Skin of body (tissue), 2 donors: ENCODE data around the gene UAP1. TPM values are rescaled to one million over a fixed set of nuclear protein-coding genes. Genes with fewer than 3 reads are reported as not detected.
"Not testable (repeated sequence)": the region's sequence is repeated elsewhere in the genome, so short reads cannot be mapped to it uniquely, and the experiment has no call there.

ENCODE experiments used
- DNase-seq: peaks from one replicate; lab custom pipeline; 2025; lab: John Stamatoyannopoulos, UW
- total RNA-seq: library from RNA; depleted of rRNA; stranded (reverse); fragments of >200 nt; gene quantifications from one replicate; pipeline ENCODE4 v1.2.3, GENCODE V29; 2014

Gene UAP1
- total RNA-seq, 1 donor from 2014 or later = 54.6 TPM

GRCh38 chr1:162564762-162565218 lies 3.3 kb downstream of the UAP1 start:
- DNase-seq = no peak

- DNase-seq = no peak
Measured at GRCh38 chr1:162565460-162565859, 3.9 kb downstream of the UAP1 start.

GRCh38 chr1:162566870-162567269 lies 5.3 kb downstream of the UAP1 start:
- DNase-seq = no peak

- no peak for DNase-seq
Measured at GRCh38 chr1:162568802-162569201, 7.3 kb downstream of the UAP1 start.

- DNase-seq = no peak
Measured at GRCh38 chr1:162570718-162571117, 9.2 kb downstream of the UAP1 start.

- not testable (repeated sequence) for DNase-seq
Measured at GRCh38 chr1:162571121-162571520, 9.6 kb downstream of the UAP1 start.

- DNase-seq = no peak
Measured at GRCh38 chr1:162571696-162572095, 10.2 kb downstream of the UAP1 start.

GRCh38 chr1:162573136-162573535 lies 11.6 kb downstream of the UAP1 start:
- no peak for DNase-seq

- DNase-seq = no peak
Measured at GRCh38 chr1:162578071-162578700, 16.7 kb downstream of the UAP1 start.

- no peak for DNase-seq
Measured at GRCh38 chr1:162578936-162579335, 17.4 kb downstream of the UAP1 start.

GRCh38 chr1:162580308-162580707 lies 18.8 kb downstream of the UAP1 start:
- DNase-seq = no peak

- not testable (repeated sequence) for DNase-seq
Measured at GRCh38 chr1:162582901-162583300, 21.4 kb downstream of the UAP1 start.

GRCh38 chr1:162585101-162585500 lies 23.6 kb downstream of the UAP1 start:
- not testable (repeated sequence) for DNase-seq

- no peak for DNase-seq
Measured at GRCh38 chr1:162587347-162587746, 25.8 kb downstream of the UAP1 start.

- no peak for DNase-seq
Measured at GRCh38 chr1:162587761-162588260, 26.3 kb downstream of the UAP1 start.

GRCh38 chr1:162590101-162590500 lies 28.6 kb downstream of the UAP1 start:
- DNase-seq = no peak

- DNase-seq = no peak
Measured at GRCh38 chr1:162590686-162591085, 29.2 kb downstream of the UAP1 start.

GRCh38 chr1:162596514-162597170 lies 35.1 kb downstream of the UAP1 start:
- no peak for DNase-seq

GRCh38 chr1:162599451-162599850 lies 37.9 kb downstream of the UAP1 start:
- DNase-seq = peak; percentile 57

- not testable (repeated sequence) for DNase-seq
Measured at GRCh38 chr1:162603117-162603516, 41.6 kb downstream of the UAP1 start.

- DNase-seq = peak; percentile 68
Measured at GRCh38 chr1:162605225-162605927, 43.9 kb downstream of the UAP1 start.

GRCh38 chr1:162609306-162609705 lies 47.8 kb downstream of the UAP1 start:
- no peak for DNase-seq
